Keratinocyte (primary cell): Measurements from ENCODE around the gene SORBS2. TPM values are rescaled to one million over a fixed set of nuclear protein-coding genes. Genes with fewer than 3 reads are reported as not detected.

Source experiments
- DNase-seq: peaks from one replicate; pipeline ENCODE4 v3.0.0-alpha.2; 2011; ENCODE audit warnings: low read depth, missing footprints, low spot score
- FAIRE-seq: peaks from 2 replicates; lab custom pipeline; 2011; peaks lifted over from hg19 to GRCh38; lab: Jason Lieb, UNC
- H2AFZ ChIP-seq: 2 replicates; pipeline ENCODE4 v1.6.0; 2012; ENCODE audit warnings: low read length, control low read depth, inconsistent platforms; ENCODE audit not compliant: control insufficient read depth
- H3K27ac ChIP-seq: 2 replicates; pipeline ENCODE4 v1.5.1; 2011; ENCODE audit warnings: low read length; ENCODE audit not compliant: control insufficient read depth, insufficient read depth
- H3K27me3 ChIP-seq: 3 replicates; pipeline ENCODE4 v1.6.0; 2011; ENCODE audit warnings: low read length; ENCODE audit not compliant: control insufficient read depth, insufficient read depth; ENCODE audit errors: extremely low read depth
- H3K36me3 ChIP-seq, 2 experiments: 2 replicates in 1 of 2; 3 replicates in 1 of 2; pipeline ENCODE4 v1.5.1; 2011; ENCODE audit warnings: low read length in 2 of 2, mild to moderate bottlenecking in 1 of 2; ENCODE audit not compliant: control insufficient read depth in 2 of 2, insufficient read depth in 2 of 2; ENCODE audit errors: extremely low read depth in 1 of 2
- H3K4me1 ChIP-seq: 3 replicates; pipeline ENCODE4 v1.5.1; 2011; ENCODE audit warnings: low read length; ENCODE audit not compliant: control insufficient read depth, insufficient read depth; ENCODE audit errors: extremely low read depth
- H3K4me2 ChIP-seq: 3 replicates; pipeline ENCODE4 v1.6.0; 2011; ENCODE audit warnings: low read depth, low read length; ENCODE audit not compliant: control insufficient read depth, insufficient read depth; ENCODE audit errors: extremely low read depth
- H3K4me3 ChIP-seq, 3 experiments: fragments of 200-600 bp in 1 of 3; sonication (generic) in 1 of 3; 2 replicates in 2 of 3; 3 replicates in 1 of 3; pipeline ENCODE4 v1.5.1; 2011 to 2016; ENCODE audit warnings: low read length in 3 of 3, mild to moderate bottlenecking in 3 of 3, control low read depth in 2 of 3, inconsistent platforms in 1 of 3, low read depth in 1 of 3, mixed read lengths in 1 of 3, mixed run types in 1 of 3, moderate library complexity in 1 of 3; ENCODE audit not compliant: control insufficient read depth in 2 of 3, insufficient read depth in 2 of 3; ENCODE audit errors: extremely low read depth in 1 of 3
- H3K79me2 ChIP-seq: 2 replicates; pipeline ENCODE4 v1.6.0; 2012; ENCODE audit warnings: low read length; ENCODE audit not compliant: control insufficient read depth, insufficient read depth
- H3K9ac ChIP-seq: 3 replicates; pipeline ENCODE4 v1.6.0; 2011; ENCODE audit warnings: low read length; ENCODE audit not compliant: control insufficient read depth, insufficient read depth; ENCODE audit errors: extremely low read depth
- H3K9me1 ChIP-seq: 3 replicates; pipeline ENCODE4 v1.6.0; 2011; ENCODE audit warnings: low read length; ENCODE audit not compliant: control insufficient read depth, insufficient read depth; ENCODE audit errors: extremely low read depth
- H3K9me3 ChIP-seq: 2 replicates; pipeline ENCODE4 v1.5.1; 2012; ENCODE audit warnings: low read depth, low read length; ENCODE audit not compliant: control insufficient read depth
- H4K20me1 ChIP-seq: 3 replicates; pipeline ENCODE4 v1.6.0; 2011; ENCODE audit warnings: low read length; ENCODE audit not compliant: control insufficient read depth, insufficient read depth; ENCODE audit errors: extremely low read depth
- CTCF ChIP-seq, 3 experiments: IDR thresholded peaks in 1 of 3; conservative IDR thresholded peaks in 1 of 3; optimal IDR thresholded peaks in 1 of 3; 2 replicates in 2 of 3; 3 replicates in 1 of 3; pipeline versions ENCODE3 to v1.5.1; 2011; ENCODE audit warnings: low read length in 3 of 3, mild to moderate bottlenecking in 3 of 3, moderate library complexity in 2 of 3, control low read depth in 1 of 3, inconsistent platforms in 1 of 3; ENCODE audit not compliant: insufficient read depth in 2 of 3; ENCODE audit errors: extremely low read depth in 1 of 3
- EZH2 ChIP-seq: IDR thresholded peaks from one replicate; pipeline ENCODE4 v1.6.1; 2012; ENCODE audit warnings: inconsistent platforms, mild to moderate bottlenecking, low read length, moderate library complexity
- dilution Hi-C: fragments of 300-500 bp; cut with MboI; formaldehyde crosslinking; loops from one replicate; pipeline ENCODE4 v1.7.0; 2020; ENCODE audit warnings: low sequenced_read_pairs; ENCODE audit not compliant: extremely low pct_ligation_motif_present
- polyA plus RNA-seq, 5 experiments: library from polyadenylated mRNA; depleted of rRNA in 3 of 5; stranded (reverse) in 3 of 5; stranded (forward) in 1 of 5; unstranded in 1 of 5; fragments of >200 nt; gene quantifications; 1 replicate in 1 of 5; 2 replicates in 3 of 5; 3 replicates in 1 of 5; pipeline versions ENCODE4 v1.2.1 to v1.2.3, GENCODE V29; 2011 to 2012; ENCODE audit warnings: missing spikeins in 2 of 5, low read depth in 1 of 5, low replicate concordance in 1 of 5

SORBS2 gene
- polyA plus RNA-seq, 1 donor (not counting 4 experiments of a cell fraction or from before 2014, with no cell fraction given), result 0.14 TPM

GRCh38 chr4:185775792-185776555 is 36.0 kb downstream of the SORBS2 start:
- no peak overlapping the region for H3K27ac ChIP-seq

GRCh38 chr4:185774845-185775680 is 36.9 kb downstream of the SORBS2 start:
- FAIRE-seq (no peak), DNase-seq (no peak)
- peak overlapping the region; percentile 8 for H2AFZ ChIP-seq
- H3K9me1 ChIP-seq, result no peaks in the 10 kb centered on the region
- no peaks in the 10 kb centered on the region for H4K20me1 ChIP-seq
- no peaks in the 10 kb centered on the region for H3K36me3 ChIP-seq
- H3K4me1 ChIP-seq, result peaks cover 6% of the 10 kb centered on the region
- H3K4me3 ChIP-seq, result no peak overlapping the region
- no peaks in the 10 kb centered on the region for H3K9me3 ChIP-seq
- H3K27me3 ChIP-seq, result no peaks in the 10 kb centered on the region
- H3K9ac ChIP-seq, result no peak overlapping the region
- dilution Hi-C loops, result no loop called here
- no peak overlapping the region for H3K4me2 ChIP-seq
- TF ChIP-seq EZH2 (no peak), CTCF (optimal IDR thresholded peaks at IDR 0.05 in 1 of 3, IDR thresholded peaks at IDR 0.05 in 1 of 3, conservative IDR thresholded peaks at IDR 0.05 in 1 of 3; ENCODE audit: extremely low read depth in 1 of 3, insufficient read depth in 2 of 3, low read length in 3 of 3) (no peak)
- H3K79me2 ChIP-seq, result no peaks in the 10 kb centered on the region
- H3K27ac ChIP-seq, result no peak overlapping the region

More at GRCh38 chr4:185775792-185776555, 36.0 kb downstream of the SORBS2 start:
- FAIRE-seq (no peak), DNase-seq (no peak)
- Histone ChIP-seq H3K9me1 (no peaks in the 10 kb centered on the region), H2AFZ (no peak overlapping the region), H3K9me3 (no peaks in the 10 kb centered on the region), H3K9ac (no peak overlapping the region), H3K4me3 (no peak overlapping the region), H3K79me2 (no peaks in the 10 kb centered on the region), H3K36me3 (no peaks in the 10 kb centered on the region), H4K20me1 (no peaks in the 10 kb centered on the region), H3K4me1 (peaks cover 6% of the 10 kb centered on the region), H3K4me2 (no peak overlapping the region), H3K27me3 (no peaks in the 10 kb centered on the region)
- dilution Hi-C loops, result no loop called here
- TF ChIP-seq CTCF (optimal IDR thresholded peaks at IDR 0.05 in 1 of 3, IDR thresholded peaks at IDR 0.05 in 1 of 3, conservative IDR thresholded peaks at IDR 0.05 in 1 of 3; ENCODE audit: extremely low read depth in 1 of 3, insufficient read depth in 2 of 3, low read length in 3 of 3) (no peak), EZH2 (no peak)
